IMR-90 (cell line): Measurements from ENCODE around the gene PDE6A. TPM values are rescaled to one million over a fixed set of nuclear protein-coding genes. Genes with fewer than 3 reads are reported as not detected.

Source experiments
- ATAC-seq: fragments of 200-7000 bp; cut with Tn5 transposase; 2 replicates; pipeline ENCODE4 v1.9.1; 2020; ENCODE audit warnings: low read depth, mild to moderate bottlenecking, moderate library complexity
- BruUV-seq: library from RNA; stranded (reverse); fragments of 400-500 nt; replicated peaks from 2 replicates; lab custom pipeline; 2021; lab: Mats Ljungman, UMichigan
- CTCF ChIA-PET: fragments of 300-600 bp; formaldehyde crosslinking; extraction: SDS; loops from one replicate; lab custom pipeline; 2021; ENCODE audit warnings: antibody characterized with exemption; lab: Yijun Ruan, JAX
- POLR2A ChIA-PET: fragments of 300-600 bp; sonication (Branson Sonifier 250); formaldehyde crosslinking; loops from one replicate; lab custom pipeline; 2022; ENCODE audit warnings: antibody characterized with exemption; ENCODE audit not compliant: unreplicated experiment; lab: Charles Lee
- DNase-seq: peaks from one replicate; pipeline ENCODE4 v3.0.0; 2013
- H2AFZ ChIP-seq: replicated peaks from 2 replicates; pipeline ENCODE3; 2013; ENCODE audit warnings: low read length, mild to moderate bottlenecking; ENCODE audit not compliant: poor library complexity
- H2AK5ac ChIP-seq: 2 replicates; pipeline ENCODE4 v1.6.1; 2013; ENCODE audit warnings: low read depth, low read length, inconsistent platforms
- H2AK9ac ChIP-seq: replicated peaks from 2 replicates; pipeline ENCODE3; 2013; ENCODE audit warnings: mild to moderate bottlenecking, low read depth, low read length, moderate library complexity; ENCODE audit not compliant: poor library complexity
- H2BK120ac ChIP-seq: 2 replicates; pipeline ENCODE4 v1.6.1; 2013; ENCODE audit warnings: low read depth, low read length, inconsistent platforms
- H2BK15ac ChIP-seq: 3 replicates; pipeline ENCODE4 v1.6.1; 2013; ENCODE audit warnings: low read depth, low read length, inconsistent platforms
- H2BK20ac ChIP-seq: 2 replicates; pipeline ENCODE4 v1.6.1; 2013; ENCODE audit warnings: low read depth, mild to moderate bottlenecking, inconsistent platforms, low read length, moderate library complexity
- H2BK5ac ChIP-seq: 2 replicates; pipeline ENCODE4 v1.6.1; 2013; ENCODE audit warnings: mild to moderate bottlenecking, low read depth, low read length, inconsistent platforms; ENCODE audit not compliant: poor library complexity, severe bottlenecking
- H3K14ac ChIP-seq: replicated peaks from 2 replicates; pipeline ENCODE4 v1.6.1; 2013; ENCODE audit warnings: low read depth, low read length, inconsistent platforms
- H3K18ac ChIP-seq: 2 replicates; pipeline ENCODE4 v1.6.1; 2013; ENCODE audit warnings: low read depth, low read length, control low read depth
- H3K23ac ChIP-seq: 2 replicates; pipeline ENCODE4 v1.6.1; 2013; ENCODE audit warnings: low read depth, low read length, inconsistent platforms
- H3K27ac ChIP-seq: 2 replicates; pipeline ENCODE4 v1.5.1; 2013; ENCODE audit warnings: mild to moderate bottlenecking, control low read depth, low read length; ENCODE audit not compliant: insufficient read depth
- H3K27me3 ChIP-seq: 2 replicates; pipeline ENCODE4 v1.6.1; 2013; ENCODE audit warnings: low read length; ENCODE audit not compliant: control insufficient read depth, insufficient read depth
- H3K36me3 ChIP-seq: 2 replicates; pipeline ENCODE4 v1.6.1; 2013; ENCODE audit warnings: low read length, mixed read lengths; ENCODE audit not compliant: control insufficient read depth, insufficient read depth
- H3K4ac ChIP-seq: 2 replicates; pipeline ENCODE4 v1.6.1; 2013; ENCODE audit warnings: low read depth, low read length, inconsistent platforms
- H3K4me1 ChIP-seq: 2 replicates; pipeline ENCODE4 v1.6.1; 2013; ENCODE audit warnings: low read length, mixed read lengths; ENCODE audit not compliant: control insufficient read depth, insufficient read depth
- H3K4me2 ChIP-seq: 2 replicates; pipeline ENCODE4 v1.6.1; 2013; ENCODE audit warnings: low read depth, mild to moderate bottlenecking, control low read depth, low read length, moderate library complexity
- H3K4me3 ChIP-seq: 2 replicates; pipeline ENCODE4 v1.5.1; 2013; ENCODE audit warnings: low read depth, mild to moderate bottlenecking, control low read depth, low read length, moderate library complexity; ENCODE audit not compliant: insufficient read depth
- H3K56ac ChIP-seq: 2 replicates; pipeline ENCODE4 v1.6.1; 2013; ENCODE audit warnings: low read length, inconsistent platforms; ENCODE audit not compliant: insufficient read depth; ENCODE audit errors: extremely low read depth
- H3K79me1 ChIP-seq, 2 experiments: 2 replicates each; pipeline ENCODE4 v1.6.1; 2013; ENCODE audit warnings: low read length in 2 of 2, inconsistent platforms in 1 of 2, low read depth in 1 of 2
- H3K9ac ChIP-seq: 2 replicates; pipeline ENCODE4 v1.6.1; 2013; ENCODE audit warnings: low read depth, low read length, control low read depth
- H3K9me1 ChIP-seq: 2 replicates; pipeline ENCODE4 v1.6.1; 2013; ENCODE audit warnings: low read length, inconsistent platforms; ENCODE audit not compliant: insufficient read depth
- H3K9me3 ChIP-seq: 2 replicates; pipeline ENCODE4 v1.6.1; 2013; ENCODE audit warnings: low read length; ENCODE audit not compliant: control insufficient read depth, insufficient read depth
- H4K20me1 ChIP-seq: 2 replicates; pipeline ENCODE4 v1.6.1; 2013; ENCODE audit warnings: low read length, inconsistent platforms; ENCODE audit not compliant: insufficient read depth
- H4K5ac ChIP-seq: 2 replicates; pipeline ENCODE4 v1.6.1; 2013; ENCODE audit warnings: mild to moderate bottlenecking, low read depth, low read length, control low read depth
- H4K8ac ChIP-seq, 2 experiments: 2 replicates each; pipeline ENCODE4 v1.6.1; 2013; ENCODE audit warnings: low read depth in 2 of 2, low read length in 2 of 2, control low read depth in 1 of 2, inconsistent platforms in 1 of 2
- H4K91ac ChIP-seq: 2 replicates; pipeline ENCODE4 v1.6.1; 2013; ENCODE audit warnings: low read depth, low read length, inconsistent platforms; ENCODE audit not compliant: insufficient read depth
- CEBPB ChIP-seq: IDR thresholded peaks from 2 replicates; pipeline ENCODE4 v1.6.1; 2012; ENCODE audit warnings: low read depth, low read length, improper control_type of control experiment
- MAFK ChIP-seq: IDR thresholded peaks from 2 replicates; pipeline ENCODE4 v1.6.1; 2012; ENCODE audit warnings: low read depth, low read length, improper control_type of control experiment
- MAZ ChIP-seq: IDR thresholded peaks from 2 replicates; pipeline ENCODE4 v1.6.1; 2012; ENCODE audit warnings: low read depth, mild to moderate bottlenecking, low read length, improper control_type of control experiment, moderate library complexity, borderline replicate concordance
- MXI1 ChIP-seq: IDR thresholded peaks from 2 replicates; pipeline ENCODE4 v1.6.1; 2012; ENCODE audit warnings: low read depth, mild to moderate bottlenecking, low read length, moderate library complexity, borderline replicate concordance
- NFE2L2 ChIP-seq: fragments of 150-350 bp; IDR thresholded peaks from 2 replicates; pipeline ENCODE4 v1.6.1; 2016; ENCODE audit warnings: low read depth, mild to moderate bottlenecking, low read length
- POLR2A ChIP-seq: IDR thresholded peaks from 2 replicates; pipeline ENCODE4 v1.6.1; 2012; ENCODE audit warnings: mild to moderate bottlenecking, low read depth, low read length
- RAD21 ChIP-seq: IDR thresholded peaks from 2 replicates; pipeline ENCODE4 v1.6.1; 2012; ENCODE audit warnings: low read length, improper control_type of control experiment
- RCOR1 ChIP-seq: IDR thresholded peaks from 2 replicates; pipeline ENCODE4 v1.6.1; 2012; ENCODE audit warnings: mild to moderate bottlenecking, low read length, improper control_type of control experiment; ENCODE audit not compliant: insufficient replicate concordance
- RFX5 ChIP-seq: IDR thresholded peaks from 2 replicates; pipeline ENCODE4 v1.8.0; 2012; ENCODE audit warnings: low read depth, mild to moderate bottlenecking, low read length, moderate library complexity
- SMC3 ChIP-seq: fragments of 150-350 bp; IDR thresholded peaks from 2 replicates; pipeline ENCODE4 v1.6.1; 2016; ENCODE audit warnings: low read depth, mild to moderate bottlenecking, antibody characterized with exemption, low read length, moderate library complexity
- USF2 ChIP-seq: fragments of 150-350 bp; IDR thresholded peaks from 2 replicates; pipeline ENCODE4 v1.6.1; 2017; ENCODE audit warnings: mild to moderate bottlenecking, antibody characterized with exemption, low read length, low read depth
- WGBS, 2 experiments: methylation state at CpG; one replicate each; pipeline versions ENCODE4 v1.1.5 to v1.1.7; 2013; ENCODE audit warnings: missing lambda C conversion rate in 2 of 2; ENCODE audit not compliant: insufficient read length in 1 of 2; ENCODE audit errors: extremely low coverage in 2 of 2; 5-methylcytosine and 5-hydroxymethylcytosine counted together
- dilution Hi-C: fragments of 300-500 bp; cut with HindIII; formaldehyde crosslinking; loops from one replicate; pipeline ENCODE4 v1.14.3; 2018; ENCODE audit warnings: low sequenced_read_pairs; ENCODE audit not compliant: unreplicated experiment
- in situ Hi-C: fragments of 300-500 bp; cut with MboI; formaldehyde crosslinking; loops from 3 replicates; pipeline ENCODE4 v1.14.3; 2019; ENCODE audit warnings: low sequenced_read_pairs, inconsistent platforms, mixed read lengths
- intact Hi-C: fragments of 100-400 bp; cut with micrococcal nuclease; formaldehyde crosslinking; loops from 2 replicates; pipeline ENCODE4 v1.10.0; 2022
- polyA plus RNA-seq, 3 experiments: library from polyadenylated mRNA; depleted of rRNA; stranded (reverse); fragments of >200 nt; gene quantifications; 2 replicates each; pipeline ENCODE4 v1.2.3, GENCODE V29; 2012; ENCODE audit warnings: low replicate concordance in 1 of 3
- total RNA-seq: library from RNA; depleted of rRNA; stranded (reverse); fragments of >200 nt; gene quantifications from 2 replicates; pipeline ENCODE4 v1.2.3, GENCODE V29; 2012
- TF ChIP-seq, protein P1 (sequence below): conservative IDR thresholded peaks from 2 replicates; pipeline ENCODE4 v1.5.1; 2012; ENCODE audit warnings: mild to moderate bottlenecking, low read depth, low read length, improper control_type of control experiment

Gene PDE6A
- total and polyA plus RNA-seq, 2 of the 4 experiments (the other 2 are of a cell fraction) = not detected

- H3K14ac ChIP-seq = no peak overlapping the region
- TF ChIP-seq SMC3 (no peak), MXI1 (no peak), CEBPB (no peak), RFX5 (no peak), MAFK (no peak), MAZ (no peak), RCOR1 (no peak), USF2 (no peak), RAD21 (no peak), NFE2L2 (no peak), POLR2A (no peak)
- TF ChIP-seq, protein P1, sequence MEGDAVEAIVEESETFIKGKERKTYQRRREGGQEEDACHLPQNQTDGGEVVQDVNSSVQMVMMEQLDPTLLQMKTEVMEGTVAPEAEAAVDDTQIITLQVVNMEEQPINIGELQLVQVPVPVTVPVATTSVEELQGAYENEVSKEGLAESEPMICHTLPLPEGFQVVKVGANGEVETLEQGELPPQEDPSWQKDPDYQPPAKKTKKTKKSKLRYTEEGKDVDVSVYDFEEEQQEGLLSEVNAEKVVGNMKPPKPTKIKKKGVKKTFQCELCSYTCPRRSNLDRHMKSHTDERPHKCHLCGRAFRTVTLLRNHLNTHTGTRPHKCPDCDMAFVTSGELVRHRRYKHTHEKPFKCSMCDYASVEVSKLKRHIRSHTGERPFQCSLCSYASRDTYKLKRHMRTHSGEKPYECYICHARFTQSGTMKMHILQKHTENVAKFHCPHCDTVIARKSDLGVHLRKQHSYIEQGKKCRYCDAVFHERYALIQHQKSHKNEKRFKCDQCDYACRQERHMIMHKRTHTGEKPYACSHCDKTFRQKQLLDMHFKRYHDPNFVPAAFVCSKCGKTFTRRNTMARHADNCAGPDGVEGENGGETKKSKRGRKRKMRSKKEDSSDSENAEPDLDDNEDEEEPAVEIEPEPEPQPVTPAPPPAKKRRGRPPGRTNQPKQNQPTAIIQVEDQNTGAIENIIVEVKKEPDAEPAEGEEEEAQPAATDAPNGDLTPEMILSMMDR = no peak
- no peak overlapping the region for H4K91ac ChIP-seq
- ChIA-PET CTCF (interaction anchor here (0.6 kb wide), 1 partner anchor 11 kb away, joined by 3 read pairs; no protein-coding TSS in a partner anchor), POLR2A (no interaction called here)
- H3K4me2 ChIP-seq = no peak overlapping the region
- H2AK5ac ChIP-seq = no peak overlapping the region
- H2BK20ac ChIP-seq = no peak overlapping the region
- in situ Hi-C loops = no loop called here
- H3K18ac ChIP-seq = no peak overlapping the region
- no CpG with 5 or more reads among the region's 3 CpGs for WGBS, 2 experiments
- peaks cover 30% of the 10 kb centered on the region for H3K27me3 ChIP-seq
- DNase-seq (no peak), ATAC-seq (no peak)
- no peak overlapping the region for H2AFZ ChIP-seq
- no peak overlapping the region for H2BK5ac ChIP-seq
- no peak overlapping the region for H3K27ac ChIP-seq
- no peak overlapping the region for H2BK120ac ChIP-seq
- H2BK15ac ChIP-seq = no peak overlapping the region
- no peak overlapping the region for H3K4me3 ChIP-seq
- no peak overlapping the region for H4K5ac ChIP-seq
- H3K36me3 ChIP-seq = no peaks in the 10 kb centered on the region
- no peak overlapping the region for H4K8ac ChIP-seq
- 0 out of 2 replicates have a peak, but pooled peaks cover 3% of the 10 kb centered on the region for H3K9me1 ChIP-seq
- intact Hi-C loops = no loop called here
- H4K20me1 ChIP-seq = no peaks in the 10 kb centered on the region
- no peak overlapping the region for H3K4ac ChIP-seq
- BruUV-seq = no TSS peak
- H3K4me1 ChIP-seq = no peaks in the 10 kb centered on the region
- no peak overlapping the region for H3K23ac ChIP-seq
- no peak overlapping the region for H3K9ac ChIP-seq
- H3K79me1 ChIP-seq = no peaks in the 10 kb centered on the region
- dilution Hi-C loops = no loop called here
- H2AK9ac ChIP-seq = no peak overlapping the region
- H3K56ac ChIP-seq = no peak overlapping the region
- no peaks in the 10 kb centered on the region for H3K9me3 ChIP-seq
Measured at GRCh38 chr5:149912226-149912871, 32.2 kb downstream of the PDE6A start.
